HepG2 (cell line): ENCODE measurements around the gene EPHA10. TPM values are rescaled to one million over a fixed set of nuclear protein-coding genes. Genes with fewer than 3 reads are reported as not detected.

Experiments used
- ATAC-seq: fragments of 200-7000 bp; cut with Tn5 transposase; 3 replicates; pipeline ENCODE4 v1.9.1; 2020; ENCODE audit warnings: mild to moderate bottlenecking, moderate library complexity
- BruUV-seq: library from RNA; stranded (reverse); fragments of 400-500 nt; replicated peaks from 2 replicates; lab custom pipeline; 2021; lab: Mats Ljungman, UMichigan
- CTCF ChIA-PET: fragments of 300-600 bp; formaldehyde crosslinking; extraction: SDS; loops from one replicate; lab custom pipeline; 2021; ENCODE audit warnings: low total read pairs, inconsistent platforms, low intra/inter-chr PET ratio; lab: Yijun Ruan, JAX
- POLR2A ChIA-PET: fragments of 350-600 bp; sonication (Branson Sonifier 250); formaldehyde crosslinking; loops from one replicate; lab custom pipeline; 2020; ENCODE audit warnings: antibody characterized with exemption, inconsistent platforms; lab: Yijun Ruan, JAX
- DNase-seq: peaks from one replicate; pipeline ENCODE4 v3.0.0-alpha.2; 2015; ENCODE audit warnings: low spot score
- FAIRE-seq: peaks from 3 replicates; lab custom pipeline; 2011; peaks lifted over from hg19 to GRCh38; lab: Jason Lieb, UNC
- H2AFZ ChIP-seq: one replicate; pipeline ENCODE4 v1.6.1; 2011; ENCODE audit warnings: low read length, inconsistent platforms
- H3K27ac ChIP-seq: fragments of 300-600 bp; 3 replicates; pipeline ENCODE4 v1.8.0; 2011; ENCODE audit warnings: mixed run types, mild to moderate bottlenecking, mixed read lengths, low read length, inconsistent platforms; ENCODE audit not compliant: insufficient read depth; ENCODE audit errors: extremely low read length
- H3K27me3 ChIP-seq, 2 experiments: fragments of 200-600 bp in 1 of 2; 2 replicates in 1 of 2; 3 replicates in 1 of 2; pipeline versions ENCODE4 v1.6.0 to v1.8.0; 2011; ENCODE audit warnings: low read length in 2 of 2, mild to moderate bottlenecking in 2 of 2, moderate library complexity in 2 of 2, inconsistent platforms in 1 of 2; ENCODE audit not compliant: insufficient read depth in 2 of 2, control insufficient read depth in 1 of 2
- H3K36me3 ChIP-seq, 2 experiments: fragments of 200-600 bp in 1 of 2; replicated peaks in 1 of 2; 2 replicates in 1 of 2; 3 replicates in 1 of 2; pipeline versions ENCODE4 v1.5.1 to v1.8.0; 2011; ENCODE audit warnings: low read length in 2 of 2, inconsistent platforms in 1 of 2; ENCODE audit not compliant: insufficient read depth in 2 of 2, control insufficient read depth in 1 of 2
- H3K4me1 ChIP-seq: 2 replicates; pipeline ENCODE4 v1.5.1; 2012; ENCODE audit warnings: low read length, inconsistent platforms; ENCODE audit not compliant: insufficient read depth
- H3K4me2 ChIP-seq: 2 replicates; pipeline ENCODE4 v1.6.0; 2011; ENCODE audit warnings: low read depth, low read length, inconsistent platforms
- H3K4me3 ChIP-seq, 3 experiments: fragments of 200-600 bp in 1 of 3; sonication (generic), shearing (Covaris generic) in 1 of 3; replicated peaks in 1 of 3; 2 replicates each; pipeline ENCODE4 v1.5.1; 2011 to 2016; ENCODE audit warnings: low read length in 3 of 3, inconsistent platforms in 2 of 3, low read depth in 2 of 3, mild to moderate bottlenecking in 2 of 3, control low read depth in 1 of 3, mixed read lengths in 1 of 3; ENCODE audit not compliant: insufficient read depth in 1 of 3
- H3K79me2 ChIP-seq: one replicate; pipeline ENCODE4 v1.6.1; 2011; ENCODE audit warnings: low read length, inconsistent platforms; ENCODE audit not compliant: insufficient read depth
- H3K9ac ChIP-seq: 2 replicates; pipeline ENCODE4 v1.6.0; 2011; ENCODE audit warnings: mild to moderate bottlenecking, low read depth, low read length, inconsistent platforms; ENCODE audit not compliant: insufficient read depth
- H3K9me3 ChIP-seq: 2 replicates; pipeline ENCODE4 v1.5.1; 2012; ENCODE audit warnings: mild to moderate bottlenecking, low read length
- H4K20me1 ChIP-seq: 2 replicates; pipeline ENCODE4 v1.6.0; 2011; ENCODE audit warnings: inconsistent platforms, mild to moderate bottlenecking, low read length, moderate library complexity; ENCODE audit not compliant: insufficient read depth
- AHR ChIP-seq: IDR thresholded peaks from 2 replicates; pipeline ENCODE4 v1.6.1; 2018; ENCODE audit warnings: missing genetic modification reagents, missing compliant biosample characterization
- CSRNP2 ChIP-seq: sonication (generic); formaldehyde crosslinking; conservative IDR thresholded peaks from 2 replicates; pipeline ENCODE4 v1.8.0; 2022; ENCODE audit warnings: low read depth, missing genetic modification reagents
- DZIP1 ChIP-seq: sonication (generic); formaldehyde crosslinking; IDR thresholded peaks from 2 replicates; pipeline ENCODE4 v1.5.0; 2020; ENCODE audit warnings: mild to moderate bottlenecking, missing genetic modification reagents
- GTF3A ChIP-seq: sonication (generic); formaldehyde crosslinking; conservative IDR thresholded peaks from 2 replicates; pipeline ENCODE4 v1.4.0; 2020; ENCODE audit warnings: mild to moderate bottlenecking, missing genetic modification reagents
- HMGXB3 ChIP-seq: sonication (generic); formaldehyde crosslinking; IDR thresholded peaks from 2 replicates; pipeline ENCODE4 v1.4.0; 2020; ENCODE audit warnings: missing genetic modification reagents, borderline replicate concordance
- IKZF4 ChIP-seq: sonication (generic); formaldehyde crosslinking; IDR thresholded peaks from 2 replicates; pipeline ENCODE4 v1.5.1; 2020; ENCODE audit warnings: borderline replicate concordance, mild to moderate bottlenecking, low read depth, missing genetic modification reagents; ENCODE audit errors: not compliant biosample characterization
- ISL2 ChIP-seq: sonication (generic); formaldehyde crosslinking; IDR thresholded peaks from 2 replicates; pipeline ENCODE4 v1.5.0; 2020; ENCODE audit warnings: missing genetic modification reagents
- RBM22 ChIP-seq: fragments of 200-400 bp; formaldehyde crosslinking; optimal IDR thresholded peaks from 2 replicates; pipeline ENCODE3; 2017; ENCODE audit warnings: mild to moderate bottlenecking, low read length, moderate library complexity
- RFX3 ChIP-seq: IDR thresholded peaks from 2 replicates; pipeline ENCODE4 v1.6.1; 2016; ENCODE audit warnings: missing biosample characterization, missing genetic modification reagents
- SRF ChIP-seq: IDR thresholded peaks from 2 replicates; pipeline ENCODE4 v1.6.1; 2011; ENCODE audit warnings: mild to moderate bottlenecking, low read depth, low read length, moderate library complexity
- TOE1 ChIP-seq: sonication (generic); formaldehyde crosslinking; IDR thresholded peaks from 2 replicates; pipeline ENCODE4 v1.4.0; 2020; ENCODE audit warnings: mild to moderate bottlenecking, missing genetic modification reagents
- ZNF224 ChIP-seq: sonication (generic); formaldehyde crosslinking; IDR thresholded peaks from 2 replicates; pipeline ENCODE4 v1.5.0; 2020; ENCODE audit warnings: mild to moderate bottlenecking, missing genetic modification reagents
- ZNF839 ChIP-seq: sonication (generic); formaldehyde crosslinking; IDR thresholded peaks from 2 replicates; pipeline ENCODE4 v1.4.0; 2020; ENCODE audit warnings: missing genetic modification reagents, mild to moderate bottlenecking, borderline replicate concordance
- WGBS: methylation state at CpG from one replicate; pipeline ENCODE4 v1.1.6; 2017; ENCODE audit warnings: low lambda C conversion rate; 5-methylcytosine and 5-hydroxymethylcytosine counted together
- in situ Hi-C: cut with HindIII; loops from 2 replicates; pipeline ENCODE4 v1.10.0; 2017; ENCODE audit warnings: low pct_unique_long_range_greater_than_20kb; ENCODE audit not compliant: extremely low pct_ligation_motif_present
- intact Hi-C: fragments of 100-400 bp; cut with micrococcal nuclease; formaldehyde crosslinking; loops from one replicate; pipeline ENCODE4 v1.10.0; 2022; ENCODE audit not compliant: unreplicated experiment
- polyA plus RNA-seq, 8 experiments: library from polyadenylated mRNA; depleted of rRNA in 3 of 8; stranded (reverse) in 7 of 8; unstranded in 1 of 8; fragments of >200 nt; fragmentation: Illumina TruSeq in 4 of 8; extraction: Trizol in 4 of 8; gene quantifications; 2 replicates each; pipeline versions ENCODE4 v1.2.1 to v1.2.3, GENCODE V29; 2011 to 2016; ENCODE audit warnings: low read depth in 4 of 8, missing spikeins in 1 of 8, mixed read lengths in 1 of 8; ENCODE audit not compliant: insufficient read depth in 1 of 8
- total RNA-seq, 5 experiments: library from RNA; depleted of rRNA; stranded (reverse); fragments of >200 nt; fragmentation: Illumina TruSeq; extraction: Trizol; gene quantifications; 2 replicates each; pipeline ENCODE4 v1.2.3, GENCODE V29; 2016; ENCODE audit warnings: low read depth in 1 of 5

The EPHA10 gene
- total and polyA plus RNA-seq, 2 of the 13 experiments (the other 11 are each of a cell fraction or from before 2014, with no cell fraction given): 0.11 to 0.58 TPM

GRCh38 chr1:37753473-37754321 is 11.2 kb downstream of the EPHA10 start:
- FAIRE-seq (no peak), DNase-seq (no peak), ATAC-seq (no peak; the same call in 2 of the 3 replicates)
- Histone ChIP-seq H4K20me1 (no peaks in the 10 kb centered on the region), H3K27me3 (peaks cover 6 to 39% of the 10 kb centered on the region in 2 experiments; a peak in 4 of 5 replicates), H3K9ac (no peak overlapping the region), H3K4me3 (peak overlapping the region in 2 of 3 experiments; percentile 33 to 64; a peak in 2 of 6 replicates), H3K4me1 (peaks cover 14% of the 10 kb centered on the region; the same call in 1 of the 2 replicates), H3K4me2 (no peak overlapping the region; the same call in 1 of the 2 replicates), H3K79me2 (no peaks in the 10 kb centered on the region), H3K27ac (no peak overlapping the region), H2AFZ (no peak overlapping the region), H3K9me3 (no peaks in the 10 kb centered on the region), H3K36me3 (no peaks in the 10 kb centered on the region)
- 29% methylated on average over 30 of the region's 52 CpGs for WGBS
- ChIA-PET CTCF (no interaction called here), POLR2A (no interaction called here)
- no TSS peak for BruUV-seq
- in situ Hi-C loops: no loop called here
- intact Hi-C loops: no loop called here
- TF ChIP-seq RFX3 (CRISPR knock-in tag): no peak
- no peak for TF ChIP-seq ISL2
- TF ChIP-seq AHR: no peak
- TF ChIP-seq GTF3A (CRISPR knock-in tag): no peak
- TF ChIP-seq SRF: no peak
- TF ChIP-seq ZNF224 (CRISPR knock-in tag): no peak
- TF ChIP-seq IKZF4 (CRISPR knock-in tag): no peak
- TF ChIP-seq CSRNP2 (CRISPR knock-in tag): no peak
- no peak for TF ChIP-seq ZNF839 (CRISPR knock-in tag)
- TF ChIP-seq HMGXB3 (CRISPR knock-in tag): no peak
- no peak for TF ChIP-seq RBM22
- TF ChIP-seq TOE1 (CRISPR knock-in tag): no peak
- no peak for TF ChIP-seq DZIP1 (CRISPR knock-in tag)
